GM19397 (cell line): ENCODE results near the gene CENPF.

Source experiments
- ATAC-seq: cut with Tn5 transposase; IDR thresholded peaks from one replicate; pipeline ENCODE4 v1.9.1; 2021; ENCODE audit warnings: mild to moderate bottlenecking, moderate library complexity; ENCODE audit not compliant: unreplicated experiment

CENPF gene

GRCh38 chr1:214700437-214700836, 97.4 kb downstream of the CENPF start:
- no peak for ATAC-seq

GRCh38 chr1:214702556-214702955, 99.6 kb downstream of the CENPF start:
- no peak for ATAC-seq

DNA sequence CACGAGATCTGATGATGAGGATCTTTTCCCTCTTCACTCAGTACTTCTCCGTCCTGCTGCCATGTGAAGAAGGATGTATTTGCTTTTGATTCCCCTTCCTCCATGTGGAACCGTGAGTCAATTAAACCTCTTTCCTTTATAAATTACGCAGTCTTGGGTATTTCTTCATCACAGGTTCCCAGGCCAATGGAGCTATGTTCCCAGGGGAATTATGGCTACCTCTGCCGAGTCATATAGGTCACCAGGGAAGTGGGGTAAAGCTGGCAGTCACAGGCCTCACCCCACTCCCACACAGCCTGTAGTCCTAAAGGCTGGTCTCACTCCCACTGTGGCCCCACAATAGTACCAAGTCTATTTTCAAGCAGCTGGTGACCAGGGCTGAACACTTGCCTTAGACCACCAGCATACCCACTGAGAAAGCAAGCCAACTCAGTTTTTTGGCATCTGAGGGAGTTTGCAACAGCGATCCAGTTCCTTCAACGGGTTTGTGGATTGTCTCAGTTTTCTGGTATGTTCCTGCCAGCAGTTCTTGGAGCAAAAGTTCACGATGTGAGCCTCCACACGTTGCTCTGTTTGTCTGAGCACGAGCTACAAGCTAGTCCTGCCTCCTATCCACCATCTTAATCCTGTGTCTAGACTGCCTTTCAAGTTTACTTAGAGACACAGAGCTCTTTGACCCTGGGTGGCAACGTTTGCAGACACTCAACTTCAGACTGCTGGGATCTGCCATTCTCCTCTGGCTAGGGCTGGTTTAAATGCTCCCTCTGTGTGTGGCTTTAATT, 104.5 kb downstream of the CENPF start:
- no peak for ATAC-seq

- ATAC-seq = no peak
Observed at GRCh38 chr1:214708321-214708955, 105.4 kb downstream of the CENPF start.

DNA sequence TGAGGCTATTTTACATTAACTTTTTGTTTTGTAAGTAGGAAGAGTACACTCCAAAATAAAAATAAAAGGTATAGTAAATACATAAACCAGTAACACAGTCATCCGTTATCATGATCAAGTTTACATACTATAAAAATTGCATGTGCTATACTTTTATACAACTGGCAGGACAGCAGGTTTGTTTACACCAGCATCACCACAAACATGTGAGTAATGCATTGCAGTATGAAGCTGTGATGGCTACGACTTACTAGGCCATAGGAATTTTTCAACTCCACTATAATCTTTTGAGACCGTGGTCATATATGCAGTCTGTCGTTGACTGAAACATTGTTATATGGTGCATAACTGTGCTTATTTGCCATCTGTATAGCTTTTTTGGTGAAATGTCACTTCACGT, 106.2 kb downstream of the CENPF start:
- no peak for ATAC-seq

- no peak for ATAC-seq
Observed at GRCh38 chr1:214712737-214713136, 109.7 kb downstream of the CENPF start.
